HEK293T (cell line): ENCODE data around the gene CHST1.

ENCODE experiments used
- CTCF ChIA-PET: fragments of 350-600 bp; formaldehyde crosslinking; extraction: SDS; loops from one replicate; lab custom pipeline; 2021; ENCODE audit warnings: antibody characterized with exemption, inconsistent platforms; lab: Yijun Ruan, JAX
- POLR2A ChIA-PET: fragments of 350-600 bp; formaldehyde crosslinking; extraction: SDS; loops from one replicate; lab custom pipeline; 2020; ENCODE audit warnings: antibody characterized with exemption, inconsistent platforms; lab: Yijun Ruan, JAX
- DNase-seq: peaks from one replicate; pipeline ENCODE4 v3.0.0; 2012; ENCODE audit warnings: mixed read lengths; ENCODE audit errors: extremely low spot score
- ARNT ChIP-seq: fragments of 450-650 bp; IDR thresholded peaks from 2 replicates; pipeline ENCODE4 v1.6.1; 2017; ENCODE audit warnings: mild to moderate bottlenecking
- BHLHE40 ChIP-seq: fragments of 450-650 bp; IDR thresholded peaks from 2 replicates; pipeline ENCODE4 v1.6.1; 2016; ENCODE audit warnings: mild to moderate bottlenecking, moderate library complexity, borderline replicate concordance
- CTBP1 ChIP-seq: fragments of 450-650 bp; IDR thresholded peaks from 2 replicates; pipeline ENCODE4 v1.6.1; 2016; ENCODE audit warnings: borderline replicate concordance
- ELF4 ChIP-seq: fragments of 450-650 bp; IDR thresholded peaks from 2 replicates; pipeline ENCODE4 v1.6.1; 2017; ENCODE audit warnings: antibody characterized with exemption
- FOXA1 ChIP-seq: fragments of 450-650 bp; IDR thresholded peaks from 2 replicates; pipeline ENCODE4 v1.6.1; 2016; ENCODE audit warnings: mild to moderate bottlenecking
- FOXK2 ChIP-seq: fragments of 450-650 bp; IDR thresholded peaks from 2 replicates; pipeline ENCODE4 v1.6.1; 2016; ENCODE audit warnings: mild to moderate bottlenecking
- FOXM1 ChIP-seq: fragments of 450-650 bp; IDR thresholded peaks from 2 replicates; pipeline ENCODE4 v1.6.1; 2017; ENCODE audit warnings: mild to moderate bottlenecking, borderline replicate concordance
- HDGF ChIP-seq: fragments of 450-650 bp; IDR thresholded peaks from 2 replicates; pipeline ENCODE4 v1.6.1; 2017; ENCODE audit warnings: antibody characterized with exemption, borderline replicate concordance
- L3MBTL2 ChIP-seq: fragments of 450-650 bp; conservative IDR thresholded peaks from 2 replicates; pipeline ENCODE4 v1.6.1; 2016; ENCODE audit warnings: mild to moderate bottlenecking
- LEF1 ChIP-seq: fragments of 450-650 bp; IDR thresholded peaks from 2 replicates; pipeline ENCODE4 v1.6.1; 2017; ENCODE audit warnings: mild to moderate bottlenecking, borderline replicate concordance
- NFRKB ChIP-seq: fragments of 450-650 bp; IDR thresholded peaks from 2 replicates; pipeline ENCODE4 v1.6.1; 2016; ENCODE audit warnings: mild to moderate bottlenecking, moderate library complexity
- PKNOX1 ChIP-seq: fragments of 450-650 bp; IDR thresholded peaks from 2 replicates; pipeline ENCODE4 v1.6.1; 2016
- SP1 ChIP-seq: fragments of 450-650 bp; IDR thresholded peaks from 2 replicates; pipeline ENCODE4 v1.6.1; 2017
- SUZ12 ChIP-seq: fragments of 450-650 bp; IDR thresholded peaks from 2 replicates; pipeline ENCODE4 v1.6.1; 2016; ENCODE audit warnings: mild to moderate bottlenecking
- TARDBP ChIP-seq: fragments of 450-650 bp; IDR thresholded peaks from 2 replicates; pipeline ENCODE4 v1.6.1; 2016
- ZNF384 ChIP-seq: fragments of 450-650 bp; IDR thresholded peaks from 2 replicates; pipeline ENCODE4 v1.6.1; 2016

The CHST1 gene

GRCh38 chr11:45685964-45686537 lies 20.6 kb upstream of the CHST1 start:
- CTCF ChIA-PET: no interaction called here
- no peak for DNase-seq
- TF ChIP-seq HDGF (no peak), FOXK2 (no peak), L3MBTL2 (no peak), FOXM1 (no peak), CTBP1 (no peak), SP1 (no peak), ELF4 (no peak), ZNF384 (no peak), BHLHE40 (no peak), LEF1 (no peak), NFRKB (no peak), ARNT (no peak)
- POLR2A ChIA-PET: no interaction called here

GRCh38 chr11:45684440-45684839 lies 19.0 kb upstream of the CHST1 start:
- no peak for DNase-seq
- CTCF ChIA-PET: interaction anchor here (1.4 kb wide), 1 partner anchor 87 kb away, joined by 5 read pairs; no protein-coding TSS in a partner anchor
- POLR2A ChIA-PET: no interaction called here
- TF ChIP-seq FOXK2: no peak
- no peak for TF ChIP-seq PKNOX1
- no peak for TF ChIP-seq FOXM1
- TF ChIP-seq LEF1: no peak
- no peak for TF ChIP-seq NFRKB
- TF ChIP-seq ELF4: no peak
- TF ChIP-seq L3MBTL2: no peak
- no peak for TF ChIP-seq ARNT
- TF ChIP-seq CTBP1: no peak
- no peak for TF ChIP-seq HDGF
- TF ChIP-seq FOXA1: no peak
- TF ChIP-seq BHLHE40: no peak
- no peak for TF ChIP-seq SP1
- TF ChIP-seq SUZ12: no peak
- no peak for TF ChIP-seq TARDBP
- TF ChIP-seq ZNF384: no peak

- POLR2A ChIA-PET: no interaction called here
- TF ChIP-seq ELF4: no peak
- TF ChIP-seq FOXM1: no peak
- no peak for TF ChIP-seq FOXK2
- no peak for TF ChIP-seq HDGF
- no peak for TF ChIP-seq SP1
- TF ChIP-seq FOXA1: no peak
- no peak for TF ChIP-seq ZNF384
- CTCF ChIA-PET: interaction anchor here (1.4 kb wide), 1 partner anchor 88 kb away, joined by 5 read pairs; no protein-coding TSS in a partner anchor
- DNase-seq: no peak
Measured at GRCh38 chr11:45683271-45684058, 18.0 kb upstream of the CHST1 start.

GRCh38 chr11:45679806-45680205 lies 14.4 kb upstream of the CHST1 start:
- CTCF ChIA-PET: interaction anchor here (1.3 kb wide), 1 partner anchor 92 kb away, joined by 3 read pairs; no protein-coding TSS in a partner anchor
- POLR2A ChIA-PET: no interaction called here
- no peak for DNase-seq
- TF ChIP-seq FOXK2 (no peak), CTBP1 (no peak), FOXA1 (no peak), ZNF384 (no peak), ELF4 (no peak), ARNT (no peak)

GRCh38 chr11:45678976-45679375 lies 13.6 kb upstream of the CHST1 start:
- TF ChIP-seq CTBP1 (no peak), HDGF (no peak), SP1 (no peak), FOXM1 (no peak), PKNOX1 (no peak), SUZ12 (no peak), FOXK2 (no peak), ELF4 (no peak), TARDBP (no peak)
- ChIA-PET POLR2A (no interaction called here), CTCF (interaction anchor here (1.1 to 1.3 kb wide), 2 partner anchors 12 to 93 kb away, joined by 3 read pairs; no protein-coding TSS in a partner anchor)
- DNase-seq: no peak

- TF ChIP-seq NFRKB (no peak), L3MBTL2 (no peak), FOXM1 (no peak), SUZ12 (no peak), BHLHE40 (no peak), PKNOX1 (no peak), ZNF384 (no peak), FOXA1 (no peak), FOXK2 (no peak), HDGF (no peak), TARDBP (no peak), LEF1 (no peak), ELF4 (no peak), ARNT (no peak), SP1 (no peak), CTBP1 (no peak)
- CTCF ChIA-PET: interaction anchor here (1.1 kb wide), 1 partner anchor 11 kb away, joined by 3 read pairs; no protein-coding TSS in a partner anchor
- DNase-seq: no peak
- POLR2A ChIA-PET: no interaction called here
Measured at GRCh38 chr11:45677770-45678512, 12.5 kb upstream of the CHST1 start.
